Endodermal cell (in vitro differentiated cells): ENCODE data around the gene GSTM1. TPM values are rescaled to one million over a fixed set of nuclear protein-coding genes. Genes with fewer than 3 reads are reported as not detected.

Experiments used
- total RNA-seq, 2 donors: library from RNA; stranded (reverse); fragmentation: NEBNext Ultra II Directional in 1 of 2; extraction: Animal tissue kit (Norgen Biotek cat#: 25700) in 1 of 2; gene quantifications; 2 replicates in 1 of 2; 3 replicates in 1 of 2; pipeline ENCODE4 v1.2.1, GENCODE V29; 2021

GSTM1 gene
- total RNA-seq, 2 donors from 2014 or later = 23.0 to 65.6 TPM

Other genes with a start within 250 kb of the GSTM1 start
- gene SYPL2, start 221.3 kb upstream of the GSTM1 start, total RNA-seq = under 1 TPM in 1 of 2 donors, not detected in 1; 0.64 TPM
- gene ATXN7L2, start 203.9 kb upstream of the GSTM1 start, total RNA-seq = 1 to 10 TPM; 5.1 to 6.1 TPM
- 1 to 10 TPM; 4.8 to 6.5 TPM for gene CYB561D1, start 193.7 kb upstream of the GSTM1 start, total RNA-seq
- 1 to 10 TPM; 2.4 to 2.7 TPM for gene AMIGO1, start 178.1 kb upstream of the GSTM1 start, total RNA-seq
- gene GPR61, start 147.9 kb upstream of the GSTM1 start, total RNA-seq = under 1 TPM in 1 of 2 donors, not detected in 1; 0.93 TPM
- gene GNAI3, start 139.2 kb upstream of the GSTM1 start, total RNA-seq = 10 to 100 TPM; 10.1 to 10.9 TPM
- gene GNAT2, start 68.2 kb upstream of the GSTM1 start, total RNA-seq = not detected
- gene AMPD2, start 68.0 kb upstream of the GSTM1 start, total RNA-seq = 10 to 100 TPM; 55.7 to 69.3 TPM
- gene GSTM4, start 31.7 kb upstream of the GSTM1 start, total RNA-seq = 10 to 100 TPM; 20.1 to 28.5 TPM
- gene GSTM2, start 19.8 kb upstream of the GSTM1 start, total RNA-seq = 10 to 100 TPM; 18.4 to 30.3 TPM
- gene GSTM5, start 24.4 kb downstream of the GSTM1 start, total RNA-seq = under 1 TPM; 0.13 to 0.70 TPM
- gene GSTM3, start 53.2 kb downstream of the GSTM1 start, total RNA-seq = 10 to 100 TPM in 1 of 2 donors, 1 to 10 TPM in 1; 5.5 to 10.3 TPM
- gene EPS8L3, start 76.1 kb downstream of the GSTM1 start, total RNA-seq = not detected
- 1 to 10 TPM; 1.0 to 2.1 TPM for gene CSF1, start 223.0 kb downstream of the GSTM1 start, total RNA-seq